ENCODE data around the gene TCF7L2.
A peak's percentile ranks its signal among the peaks of the same experiment; 100 is the strongest.

TCF7L2 gene

GRCh38 chr10:112949875-112950507, at the start of gene TCF7L2:
TSS of gene TCF7L2 (plus strand) at chr10:112950247. CDS start at chr10:112950757, 510 bp downstream.
- DNase-seq (ENCODE audit: insufficient read length, low spot score) (peak; percentile 85), FAIRE-seq (no peak)

- FAIRE-seq = no peak
- no peak for DNase-seq (ENCODE audit: insufficient read length, low spot score)
Observed at GRCh38 chr10:112902730-112903129, 47.3 kb upstream of the TCF7L2 start.

- DNase-seq (ENCODE audit: insufficient read length, low spot score) (no peak), FAIRE-seq (no peak)
Observed at GRCh38 chr10:112904000-112904399, 46.0 kb upstream of the TCF7L2 start.

GRCh38 chr10:112906945-112907344, 43.1 kb upstream of the TCF7L2 start:
- DNase-seq (ENCODE audit: insufficient read length, low spot score) (no peak), FAIRE-seq (no peak)

GRCh38 chr10:112907893-112908292, 42.2 kb upstream of the TCF7L2 start:
- no peak for FAIRE-seq
- no peak for DNase-seq (ENCODE audit: insufficient read length, low spot score)

- no peak for DNase-seq (ENCODE audit: insufficient read length, low spot score)
Observed at GRCh38 chr10:112911206-112911605, 38.8 kb upstream of the TCF7L2 start.

GRCh38 chr10:112912410-112912928, 37.6 kb upstream of the TCF7L2 start:
- FAIRE-seq (no peak), DNase-seq (ENCODE audit: insufficient read length, low spot score) (no peak)

More at GRCh38 chr10:112911206-112911605, 38.8 kb upstream of the TCF7L2 start:
- no peak for FAIRE-seq

GRCh38 chr10:112913255-112913654, 36.8 kb upstream of the TCF7L2 start:
- DNase-seq (ENCODE audit: insufficient read length, low spot score) (no peak), FAIRE-seq (peak; percentile 52)

GRCh38 chr10:112913661-112914287, 36.3 kb upstream of the TCF7L2 start:
- DNase-seq (ENCODE audit: insufficient read length, low spot score) = no peak
- FAIRE-seq = no peak

- no peak for DNase-seq (ENCODE audit: insufficient read length, low spot score)
- FAIRE-seq = no peak
Observed at GRCh38 chr10:112914288-112914952, 35.6 kb upstream of the TCF7L2 start.

- FAIRE-seq (no peak), DNase-seq (ENCODE audit: insufficient read length, low spot score) (peak; percentile 19)
Observed at GRCh38 chr10:112915590-112916572, 34.2 kb upstream of the TCF7L2 start.

GRCh38 chr10:112917681-112918080, 32.4 kb upstream of the TCF7L2 start:
- DNase-seq (ENCODE audit: insufficient read length, low spot score) = no peak
- FAIRE-seq = no peak

GRCh38 chr10:112918771-112919170, 31.3 kb upstream of the TCF7L2 start:
- no peak for FAIRE-seq

GRCh38 chr10:112919721-112920120, 30.3 kb upstream of the TCF7L2 start:
- DNase-seq (ENCODE audit: insufficient read length, low spot score) = peak; percentile 36
- FAIRE-seq = no peak

More at GRCh38 chr10:112918771-112919170, 31.3 kb upstream of the TCF7L2 start:
- DNase-seq (ENCODE audit: insufficient read length, low spot score) = no peak

- FAIRE-seq (no peak), DNase-seq (ENCODE audit: insufficient read length, low spot score) (no peak)
Observed at GRCh38 chr10:112926906-112927688, 22.9 kb upstream of the TCF7L2 start.

GRCh38 chr10:112927980-112928379, 22.1 kb upstream of the TCF7L2 start:
- DNase-seq (ENCODE audit: insufficient read length, low spot score) = no peak
- no peak for FAIRE-seq

GRCh38 chr10:112932658-112933057, 17.4 kb upstream of the TCF7L2 start:
- DNase-seq (ENCODE audit: insufficient read length, low spot score) (no peak), FAIRE-seq (no peak)

GRCh38 chr10:112934193-112934592, 15.9 kb upstream of the TCF7L2 start:
- DNase-seq (ENCODE audit: insufficient read length, low spot score) (no peak), FAIRE-seq (no peak)

- DNase-seq (ENCODE audit: insufficient read length, low spot score) (no peak), FAIRE-seq (no peak)
Observed at GRCh38 chr10:112938808-112939482, 11.1 kb upstream of the TCF7L2 start.

Data from HTR-8/SVneo (cell line).